OCI-LY1 (cell line): Measurements from ENCODE around the gene MYO1D.

Source experiments
- CTCF ChIP-seq: fragments of 200-600 bp; sonication (generic), shearing (Covaris generic); IDR thresholded peaks from 2 replicates; pipeline ENCODE4 v1.5.1; 2017; ENCODE audit warnings: mild to moderate bottlenecking, antibody characterized with exemption, low read length, moderate library complexity, mixed read lengths
- EZH2 ChIP-seq: fragments of 200-600 bp; sonication (generic), shearing (Covaris generic); IDR thresholded peaks from 2 replicates; pipeline ENCODE4 v1.8.0; 2017; ENCODE audit warnings: borderline replicate concordance, mixed run types, mild to moderate bottlenecking, antibody characterized with exemption, low read length, moderate library complexity, mixed read lengths

GRCh38 chr17:32815460-32815859 is 61.5 kb downstream of the MYO1D start:
- TF ChIP-seq CTCF (no peak), EZH2 (no peak)
